Brain microvascular endothelial cell (primary cell): Measurements from ENCODE around the gene PPP1R14C.

Experiments
- DNase-seq: peaks from one replicate; pipeline ENCODE4 v3.0.0-alpha.2; 2020
- H3K27ac ChIP-seq: fragments of 250-450 bp; sonication (Bioruptor Pico); 2 replicates; pipeline ENCODE4 v1.5.1; 2020; ENCODE audit warnings: mild to moderate bottlenecking, moderate library complexity
- H3K27me3 ChIP-seq: fragments of 250-450 bp; sonication (Bioruptor Pico); replicated peaks from 2 replicates; pipeline ENCODE4 v1.5.1; 2020; ENCODE audit warnings: mild to moderate bottlenecking
- H3K36me3 ChIP-seq: fragments of 250-450 bp; sonication (Bioruptor Pico); replicated peaks from 2 replicates; pipeline ENCODE4 v1.5.1; 2020; ENCODE audit warnings: mild to moderate bottlenecking
- H3K4me3 ChIP-seq: 2 replicates; pipeline ENCODE4 v1.5.1; 2011; ENCODE audit warnings: low read depth, mild to moderate bottlenecking, control low read depth, low read length, moderate library complexity
- CTCF ChIP-seq: IDR thresholded peaks from 2 replicates; pipeline ENCODE4 v1.5.1; 2011; ENCODE audit warnings: low read depth, mild to moderate bottlenecking, moderate library complexity, low read length, control low read depth, inconsistent platforms; ENCODE audit errors: missing control alignments
- in situ Hi-C: cut with HindIII; loops from 2 replicates; pipeline ENCODE4 v1.10.0; 2017; ENCODE audit warnings: low sequenced_read_pairs, low pct_ligation_motif_present

The PPP1R14C gene

DNA sequence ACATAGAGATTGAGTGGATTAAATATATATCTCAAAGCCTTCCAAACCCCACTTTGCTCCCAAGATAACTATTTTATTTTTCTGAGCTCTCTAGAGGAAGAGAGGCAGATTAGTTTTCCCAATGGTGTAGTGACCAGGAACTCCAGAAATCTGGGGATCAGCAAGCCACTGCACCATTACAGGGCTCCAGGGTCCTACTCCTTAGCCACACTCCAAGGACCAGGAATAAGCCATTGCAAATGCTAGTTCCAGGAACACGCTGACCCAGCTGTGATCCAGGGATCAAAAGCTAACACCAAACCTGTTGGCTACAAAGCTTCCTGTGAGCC is 128.3 kb downstream of the PPP1R14C start:
- no peak for DNase-seq
- TF ChIP-seq CTCF: no peak
- Histone ChIP-seq H3K27ac (no peak overlapping the region), H3K27me3 (no peaks in the 10 kb centered on the region), H3K36me3 (no peaks in the 10 kb centered on the region), H3K4me3 (no peak overlapping the region)
- in situ Hi-C loops: no loop called here

- Histone ChIP-seq H3K4me3 (no peak overlapping the region), H3K27ac (no peak overlapping the region), H3K27me3 (no peaks in the 10 kb centered on the region), H3K36me3 (no peaks in the 10 kb centered on the region)
- no peak for TF ChIP-seq CTCF
- in situ Hi-C loops: no loop called here
- DNase-seq: no peak
These were observed 128.8 kb downstream of the PPP1R14C start for GRCh38 chr6:150271501-150272263.

DNA sequence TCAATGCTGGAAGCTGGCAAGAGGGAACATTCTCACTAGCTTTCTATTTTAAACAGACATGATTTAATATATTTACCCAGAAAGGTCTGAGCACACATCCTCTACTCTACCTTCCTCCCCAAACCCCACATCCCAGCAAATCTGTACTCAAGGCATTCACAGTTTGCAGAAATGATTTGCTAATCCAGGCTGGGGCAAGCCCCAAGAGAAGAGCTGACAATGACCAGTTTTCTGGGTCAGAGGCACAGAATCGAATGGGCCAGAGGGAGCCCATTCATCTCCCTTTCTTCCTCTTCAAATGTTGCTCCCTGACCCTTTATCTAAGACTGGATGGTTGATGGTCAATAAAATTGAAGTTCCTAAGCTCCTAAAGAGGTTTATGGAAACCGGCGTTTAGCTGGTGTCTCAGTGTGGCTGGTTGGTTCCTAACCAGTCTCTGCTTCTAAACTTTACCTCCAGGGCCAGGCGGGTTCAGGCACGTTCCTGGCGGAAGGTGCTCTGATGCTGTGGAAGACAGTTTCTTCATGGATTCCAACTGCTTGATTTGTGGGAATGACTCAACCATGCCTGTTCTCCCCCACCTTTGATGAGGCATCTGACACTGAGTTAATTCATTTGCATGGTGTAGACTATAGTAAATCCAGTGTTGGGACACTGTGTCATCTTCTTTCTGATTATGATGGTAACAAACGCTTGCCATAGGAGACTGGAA is 129.6 kb downstream of the PPP1R14C start:
- no peak for TF ChIP-seq CTCF
- Histone ChIP-seq H3K27me3 (peaks cover 1% of the 10 kb centered on the region), H3K36me3 (no peaks in the 10 kb centered on the region), H3K4me3 (no peak overlapping the region), H3K27ac (no peak overlapping the region)
- DNase-seq: no peak
- in situ Hi-C loops: no loop called here

DNA sequence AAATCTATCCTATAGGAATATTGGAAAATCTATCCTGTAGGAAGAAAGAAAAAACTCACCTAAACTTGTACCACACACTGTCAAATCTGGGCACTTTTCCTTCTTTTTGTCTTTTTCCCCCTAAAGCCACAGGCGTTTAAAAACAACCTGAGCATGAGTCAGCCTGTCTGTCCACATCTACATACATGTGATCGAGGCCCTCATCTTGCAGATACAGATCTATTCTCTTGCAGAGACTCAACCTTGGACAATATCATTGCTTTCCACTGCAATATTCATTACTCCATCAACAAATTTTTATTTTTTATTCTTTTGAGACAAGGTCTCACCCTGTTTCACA is 130.1 kb downstream of the PPP1R14C start:
- H3K4me3 ChIP-seq: no peak overlapping the region
- no peaks in the 10 kb centered on the region for H3K36me3 ChIP-seq
- in situ Hi-C loops: no loop called here
- H3K27me3 ChIP-seq: peaks cover 1% of the 10 kb centered on the region
- no peak for DNase-seq
- no peak for TF ChIP-seq CTCF
- H3K27ac ChIP-seq: no peak overlapping the region

DNA sequence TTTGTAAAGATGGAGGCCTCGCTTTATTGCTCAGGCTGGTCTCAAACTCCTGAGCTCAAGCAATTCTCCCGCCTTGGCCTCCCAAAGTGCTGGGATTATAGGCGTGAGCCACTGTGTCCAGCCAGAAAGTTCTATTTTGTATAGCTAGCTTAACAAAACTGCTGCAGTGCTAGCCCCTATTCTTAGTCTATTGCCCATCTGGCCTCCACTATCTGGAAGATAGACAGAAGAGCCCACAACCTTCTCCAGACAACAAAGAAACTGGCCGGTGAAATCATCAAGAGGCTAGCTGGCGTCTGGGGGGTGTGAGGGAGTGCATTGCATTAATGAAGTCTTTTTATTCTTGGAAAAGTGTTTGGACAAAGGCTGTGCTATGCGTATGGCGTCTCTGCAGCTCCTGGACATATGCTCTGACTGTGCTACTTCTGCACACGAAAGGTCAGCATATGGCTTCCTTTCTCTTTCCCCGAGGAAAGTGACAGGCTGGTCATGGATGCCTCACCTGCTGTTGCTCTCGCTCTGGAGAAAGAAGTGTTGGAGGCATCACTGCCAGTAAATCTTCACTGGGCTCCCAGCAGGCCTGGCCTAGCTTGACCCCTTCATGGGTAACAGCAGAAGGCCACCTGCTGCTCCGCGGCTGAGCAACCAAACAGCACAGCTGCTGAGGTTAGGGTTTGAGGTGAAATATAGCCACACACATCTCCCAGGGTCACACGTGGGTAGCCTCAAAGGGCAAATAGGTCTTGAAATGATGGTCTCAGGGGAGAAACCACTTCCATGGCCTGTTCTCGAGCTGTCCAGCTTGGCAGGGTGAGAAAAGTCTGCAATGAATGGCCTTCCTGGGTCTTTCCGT is 130.8 kb downstream of the PPP1R14C start:
- Histone ChIP-seq H3K4me3 (no peak overlapping the region), H3K36me3 (no peaks in the 10 kb centered on the region), H3K27me3 (peaks cover 1% of the 10 kb centered on the region), H3K27ac (no peak overlapping the region)
- no peak for TF ChIP-seq CTCF
- no peak for DNase-seq
- in situ Hi-C loops: no loop called here
